SK-N-SH treated with all-trans-retinoic acid at 6 μM for 48 hours (cell line): ENCODE results near the gene ANKRD13D.

Experiments
- ATAC-seq: fragments of 200-7000 bp; cut with Tn5 transposase; 3 replicates; pipeline ENCODE4 v1.9.1; 2020; ENCODE audit warnings: mild to moderate bottlenecking, moderate library complexity
- ARNTL ChIP-seq: fragments of 450-650 bp; formaldehyde crosslinking; IDR thresholded peaks from 2 replicates; pipeline ENCODE4 v1.5.0; 2020; ENCODE audit warnings: low read depth, mild to moderate bottlenecking, moderate library complexity, borderline replicate concordance
- BACH2 ChIP-seq: fragments of 250-450 bp; sonication (Bioruptor Pico); IDR thresholded peaks from 2 replicates; pipeline ENCODE4 v1.9.0; 2021; ENCODE audit warnings: mild to moderate bottlenecking, borderline replicate concordance
- CSDC2 ChIP-seq: fragments of 250-450 bp; sonication (Bioruptor Pico); IDR thresholded peaks from 2 replicates; pipeline ENCODE4 v1.5.0; 2020; ENCODE audit warnings: mild to moderate bottlenecking, moderate library complexity
- CSRNP3 ChIP-seq: fragments of 250-450 bp; sonication (Bioruptor Pico); IDR thresholded peaks from 2 replicates; pipeline ENCODE4 v1.5.1; 2021; ENCODE audit warnings: mild to moderate bottlenecking, moderate library complexity
- ESRRG ChIP-seq: fragments of 250-450 bp; sonication (Bioruptor Pico); IDR thresholded peaks from 2 replicates; pipeline ENCODE4 v1.6.1; 2021; ENCODE audit warnings: mild to moderate bottlenecking
- GLIS3 ChIP-seq: fragments of 250-450 bp; sonication (Bioruptor Pico); IDR thresholded peaks from 2 replicates; pipeline ENCODE4 v1.5.0; 2020; ENCODE audit warnings: mild to moderate bottlenecking, moderate library complexity
- ISL1 ChIP-seq: fragments of 250-450 bp; sonication (Bioruptor Pico); IDR thresholded peaks from 2 replicates; pipeline ENCODE4 v2.1.2; 2022; ENCODE audit warnings: mild to moderate bottlenecking, moderate library complexity
- OSR1 ChIP-seq: fragments of 250-450 bp; sonication (Bioruptor Pico); IDR thresholded peaks from 2 replicates; pipeline ENCODE4 v1.8.0; 2022; ENCODE audit warnings: moderate library complexity, mild to moderate bottlenecking, inconsistent platforms
- POU6F1 ChIP-seq: fragments of 250-450 bp; sonication (Bioruptor Pico); IDR thresholded peaks from 2 replicates; pipeline ENCODE4 v1.8.0; 2021; ENCODE audit warnings: low read depth, mild to moderate bottlenecking, moderate library complexity, borderline replicate concordance
- PPARA ChIP-seq: fragments of 250-450 bp; sonication (Bioruptor Pico); IDR thresholded peaks from 2 replicates; pipeline ENCODE4 v1.5.0; 2020; ENCODE audit warnings: mild to moderate bottlenecking, borderline replicate concordance
- TOX ChIP-seq: fragments of 250-450 bp; sonication (Bioruptor Pico); IDR thresholded peaks from 2 replicates; pipeline ENCODE4 v1.8.0; 2021; ENCODE audit warnings: mild to moderate bottlenecking, moderate library complexity, borderline replicate concordance
- ZC3H10 ChIP-seq: fragments of 250-450 bp; sonication (Bioruptor Pico); IDR thresholded peaks from 2 replicates; pipeline ENCODE4 v1.5.1; 2021; ENCODE audit warnings: mild to moderate bottlenecking, moderate library complexity
- ZFP3 ChIP-seq: fragments of 250-450 bp; sonication (Bioruptor Pico); IDR thresholded peaks from 2 replicates; pipeline ENCODE4 v1.5.0; 2020; ENCODE audit warnings: mild to moderate bottlenecking, moderate library complexity
- ZFP30 ChIP-seq: fragments of 450-650 bp; formaldehyde crosslinking; IDR thresholded peaks from 2 replicates; pipeline ENCODE4 v1.5.0; 2022; ENCODE audit warnings: mild to moderate bottlenecking, moderate library complexity
- ZNF565 ChIP-seq: fragments of 450-650 bp; formaldehyde crosslinking; conservative IDR thresholded peaks from 2 replicates; pipeline ENCODE4 v1.5.0; 2020; ENCODE audit warnings: low read depth, mild to moderate bottlenecking, moderate library complexity
- ZNF70 ChIP-seq: fragments of 450-650 bp; formaldehyde crosslinking; IDR thresholded peaks from 2 replicates; pipeline ENCODE4 v1.5.0; 2020; ENCODE audit warnings: mild to moderate bottlenecking, moderate library complexity
- ZNF8 ChIP-seq: fragments of 450-650 bp; formaldehyde crosslinking; IDR thresholded peaks from 2 replicates; pipeline ENCODE4 v1.5.0; 2020; ENCODE audit warnings: mild to moderate bottlenecking, moderate library complexity
- TF ChIP-seq, protein P1 (sequence below): fragments of 250-450 bp; sonication (Bioruptor Pico); IDR thresholded peaks from 2 replicates; pipeline ENCODE4 v1.5.0; 2020; ENCODE audit warnings: mild to moderate bottlenecking, moderate library complexity
- TF ChIP-seq, protein P2 (sequence below): fragments of 250-450 bp; sonication (Bioruptor Pico); IDR thresholded peaks from 2 replicates; pipeline ENCODE4 v1.8.0; 2020; ENCODE audit warnings: mild to moderate bottlenecking, moderate library complexity, borderline replicate concordance

The ANKRD13D gene

GRCh38 chr11:67254798-67255197 is 34.3 kb upstream of the ANKRD13D start:
- TF ChIP-seq, protein P1, sequence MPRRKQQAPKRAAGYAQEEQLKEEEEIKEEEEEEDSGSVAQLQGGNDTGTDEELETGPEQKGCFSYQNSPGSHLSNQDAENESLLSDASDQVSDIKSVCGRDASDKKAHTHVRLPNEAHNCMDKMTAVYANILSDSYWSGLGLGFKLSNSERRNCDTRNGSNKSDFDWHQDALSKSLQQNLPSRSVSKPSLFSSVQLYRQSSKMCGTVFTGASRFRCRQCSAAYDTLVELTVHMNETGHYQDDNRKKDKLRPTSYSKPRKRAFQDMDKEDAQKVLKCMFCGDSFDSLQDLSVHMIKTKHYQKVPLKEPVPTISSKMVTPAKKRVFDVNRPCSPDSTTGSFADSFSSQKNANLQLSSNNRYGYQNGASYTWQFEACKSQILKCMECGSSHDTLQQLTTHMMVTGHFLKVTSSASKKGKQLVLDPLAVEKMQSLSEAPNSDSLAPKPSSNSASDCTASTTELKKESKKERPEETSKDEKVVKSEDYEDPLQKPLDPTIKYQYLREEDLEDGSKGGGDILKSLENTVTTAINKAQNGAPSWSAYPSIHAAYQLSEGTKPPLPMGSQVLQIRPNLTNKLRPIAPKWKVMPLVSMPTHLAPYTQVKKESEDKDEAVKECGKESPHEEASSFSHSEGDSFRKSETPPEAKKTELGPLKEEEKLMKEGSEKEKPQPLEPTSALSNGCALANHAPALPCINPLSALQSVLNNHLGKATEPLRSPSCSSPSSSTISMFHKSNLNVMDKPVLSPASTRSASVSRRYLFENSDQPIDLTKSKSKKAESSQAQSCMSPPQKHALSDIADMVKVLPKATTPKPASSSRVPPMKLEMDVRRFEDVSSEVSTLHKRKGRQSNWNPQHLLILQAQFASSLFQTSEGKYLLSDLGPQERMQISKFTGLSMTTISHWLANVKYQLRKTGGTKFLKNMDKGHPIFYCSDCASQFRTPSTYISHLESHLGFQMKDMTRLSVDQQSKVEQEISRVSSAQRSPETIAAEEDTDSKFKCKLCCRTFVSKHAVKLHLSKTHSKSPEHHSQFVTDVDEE (CRISPR knock-in tag) = no peak
- TF ChIP-seq PPARA = no peak
- no peak for TF ChIP-seq TOX (CRISPR knock-in tag)
- TF ChIP-seq, protein P2, sequence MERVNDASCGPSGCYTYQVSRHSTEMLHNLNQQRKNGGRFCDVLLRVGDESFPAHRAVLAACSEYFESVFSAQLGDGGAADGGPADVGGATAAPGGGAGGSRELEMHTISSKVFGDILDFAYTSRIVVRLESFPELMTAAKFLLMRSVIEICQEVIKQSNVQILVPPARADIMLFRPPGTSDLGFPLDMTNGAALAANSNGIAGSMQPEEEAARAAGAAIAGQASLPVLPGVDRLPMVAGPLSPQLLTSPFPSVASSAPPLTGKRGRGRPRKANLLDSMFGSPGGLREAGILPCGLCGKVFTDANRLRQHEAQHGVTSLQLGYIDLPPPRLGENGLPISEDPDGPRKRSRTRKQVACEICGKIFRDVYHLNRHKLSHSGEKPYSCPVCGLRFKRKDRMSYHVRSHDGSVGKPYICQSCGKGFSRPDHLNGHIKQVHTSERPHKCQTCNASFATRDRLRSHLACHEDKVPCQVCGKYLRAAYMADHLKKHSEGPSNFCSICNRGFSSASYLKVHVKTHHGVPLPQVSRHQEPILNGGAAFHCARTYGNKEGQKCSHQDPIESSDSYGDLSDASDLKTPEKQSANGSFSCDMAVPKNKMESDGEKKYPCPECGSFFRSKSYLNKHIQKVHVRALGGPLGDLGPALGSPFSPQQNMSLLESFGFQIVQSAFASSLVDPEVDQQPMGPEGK (CRISPR knock-in tag) = no peak
- no peak for TF ChIP-seq ZNF8 (CRISPR knock-in tag)
- no peak for TF ChIP-seq ARNTL (CRISPR knock-in tag)
- TF ChIP-seq, all 23 proteins: peak for 0
- ATAC-seq = no peak

DNA sequence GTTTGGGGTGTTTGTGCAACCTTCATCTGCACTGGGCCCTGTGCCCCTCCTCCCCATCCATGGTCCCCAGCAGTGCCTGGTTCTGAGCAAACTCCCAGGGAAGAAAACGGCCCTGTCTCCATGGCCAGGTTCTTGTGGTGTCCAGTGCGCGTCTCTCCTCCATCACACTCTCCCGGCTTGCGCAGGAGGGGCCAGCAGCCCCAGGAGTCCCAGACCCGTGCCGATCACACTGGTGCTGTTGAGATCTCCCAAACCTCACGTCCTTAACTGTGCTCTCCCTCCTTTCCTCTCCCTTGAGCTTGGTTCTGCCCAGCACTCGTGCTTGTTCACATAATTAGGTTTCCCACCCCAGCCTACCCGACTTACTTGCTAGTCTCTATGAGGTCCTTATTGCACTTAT is 33.8 kb upstream of the ANKRD13D start:
- TF ChIP-seq ISL1 (CRISPR knock-in tag) (no peak), ZC3H10 (CRISPR knock-in tag) (no peak), BACH2 (CRISPR knock-in tag) (no peak), ARNTL (CRISPR knock-in tag) (no peak), ZFP30 (CRISPR knock-in tag) (no peak), GLIS3 (CRISPR knock-in tag) (no peak), TOX (CRISPR knock-in tag) (no peak), ZFP3 (no peak), PPARA (no peak), OSR1 (CRISPR knock-in tag) (no peak), CSRNP3 (CRISPR knock-in tag) (no peak), ZNF8 (CRISPR knock-in tag) (no peak)
- TF ChIP-seq, protein P2 (CRISPR knock-in tag) = no peak
- TF ChIP-seq, protein P1 (CRISPR knock-in tag) = no peak
- no peak for ATAC-seq

DNA sequence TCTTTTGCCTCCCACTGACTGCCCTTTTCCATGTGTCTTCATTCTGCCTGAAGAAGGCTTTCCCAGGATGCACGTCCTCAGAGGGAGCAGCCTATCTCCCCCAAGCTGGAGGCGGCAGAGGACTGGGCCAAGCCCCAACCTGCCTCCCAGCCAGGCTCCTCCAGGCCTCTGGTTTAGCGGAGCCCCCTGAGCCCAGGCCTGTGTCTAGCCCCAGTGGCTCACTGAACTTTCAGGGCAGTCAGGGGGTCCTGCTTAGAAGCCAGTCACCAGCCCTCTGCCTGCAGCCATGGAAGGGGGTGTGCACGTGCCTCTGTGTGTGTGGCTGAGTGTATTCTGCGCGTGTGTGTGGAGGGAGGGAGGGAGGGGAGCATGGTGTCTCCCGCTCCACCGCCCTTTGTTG is 33.2 kb upstream of the ANKRD13D start:
- ATAC-seq = no peak
- no peak for TF ChIP-seq ZNF70
- TF ChIP-seq ZNF8 (CRISPR knock-in tag) = no peak
- TF ChIP-seq CSRNP3 (CRISPR knock-in tag) = no peak
- no peak for TF ChIP-seq ESRRG (CRISPR knock-in tag)
- TF ChIP-seq OSR1 (CRISPR knock-in tag) = no peak
- TF ChIP-seq CSDC2 = no peak
- no peak for TF ChIP-seq ISL1 (CRISPR knock-in tag)
- TF ChIP-seq ZFP30 (CRISPR knock-in tag) = no peak
- no peak for TF ChIP-seq ZFP3
- no peak for TF ChIP-seq TOX (CRISPR knock-in tag)
- TF ChIP-seq ZNF565 (CRISPR knock-in tag) = no peak
- TF ChIP-seq, protein P2 (CRISPR knock-in tag) = no peak
- TF ChIP-seq ARNTL (CRISPR knock-in tag) = no peak
- no peak for TF ChIP-seq POU6F1
